BLaER1 (cell line): ENCODE data around the gene ITFG1.
"Not testable (repeated sequence)": the region's sequence is repeated elsewhere in the genome, so short reads cannot be mapped to it uniquely, and the experiment has no call there.

ENCODE experiments used
- H3K27ac ChIP-seq: shearing (Covaris generic); formaldehyde crosslinking; 2 replicates; pipeline ENCODE4 v1.8.1; 2022
- H3K27me3 ChIP-seq: shearing (Covaris generic); formaldehyde crosslinking; 2 replicates; pipeline ENCODE4 v1.8.1; 2022
- H3K36me3 ChIP-seq: shearing (Covaris generic); formaldehyde crosslinking; 2 replicates; pipeline ENCODE4 v1.8.1; 2022
- H3K4me1 ChIP-seq: shearing (Covaris generic); formaldehyde crosslinking; 2 replicates; pipeline ENCODE4 v1.8.1; 2022
- H3K4me2 ChIP-seq: shearing (Covaris generic); formaldehyde crosslinking; 2 replicates; pipeline ENCODE4 v1.8.1; 2022
- H3K4me3 ChIP-seq: shearing (Covaris generic); formaldehyde crosslinking; 2 replicates; pipeline ENCODE4 v1.8.1; 2022
- H3K9ac ChIP-seq: shearing (Covaris generic); formaldehyde crosslinking; 2 replicates; pipeline ENCODE4 v1.8.1; 2022
- H3K9me3 ChIP-seq: shearing (Covaris generic); formaldehyde crosslinking; 2 replicates; pipeline ENCODE4 v1.8.1; 2022
- H4K20me1 ChIP-seq: shearing (Covaris generic); formaldehyde crosslinking; 2 replicates; pipeline ENCODE4 v1.8.1; 2022
- Cebpa-rat ChIP-seq: shearing (Covaris generic); IDR thresholded peaks from 2 replicates; pipeline ENCODE4 v1.8.1; 2022

The ITFG1 gene

DNA sequence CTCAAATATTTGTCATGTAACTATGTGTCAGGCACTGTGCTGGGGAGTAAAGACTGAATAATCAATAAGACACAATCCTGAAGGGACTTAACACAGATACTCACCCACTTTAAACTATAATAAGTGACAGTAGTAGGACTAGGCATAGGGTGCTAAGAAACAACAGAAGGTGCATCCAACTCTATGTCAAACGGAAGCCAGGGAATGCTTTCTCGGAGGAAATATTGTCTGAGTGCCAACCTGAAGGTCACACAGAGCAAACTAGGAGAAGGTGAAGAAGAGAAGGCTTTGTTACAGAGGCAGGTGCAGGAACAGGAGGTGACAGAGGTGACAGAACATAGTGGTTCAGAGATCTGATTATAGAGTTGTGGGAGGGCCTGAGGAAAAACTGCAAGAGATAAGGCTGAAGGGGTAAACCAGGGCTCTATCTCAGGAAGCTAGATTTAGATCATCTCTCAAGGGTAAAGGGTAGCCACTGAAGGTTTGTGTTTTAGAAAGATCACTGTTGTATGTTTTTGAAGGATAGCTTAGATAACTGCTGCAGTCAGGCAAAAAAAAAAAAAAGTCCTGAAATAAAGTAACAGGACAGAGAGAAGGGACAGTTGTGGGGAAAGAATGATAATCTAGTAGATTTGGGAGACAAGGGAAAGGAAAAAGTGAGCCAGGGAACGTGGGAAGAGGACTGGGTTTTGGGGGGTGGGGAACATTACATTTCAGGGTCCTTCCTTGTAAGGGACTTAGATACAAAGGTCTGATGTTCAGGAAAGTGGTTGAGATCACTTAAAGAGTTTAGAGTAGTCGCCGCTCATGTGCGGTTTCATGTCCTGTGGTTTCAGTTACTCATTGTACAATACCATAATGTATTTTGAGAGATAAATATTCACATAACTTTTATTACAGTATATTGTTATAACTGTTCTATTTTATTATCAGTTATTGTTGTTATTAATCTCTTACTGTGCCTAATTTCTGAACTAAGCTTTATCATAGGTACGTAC is 231.5 kb downstream of the ITFG1 start:
- TF ChIP-seq Cebpa-rat, result no peak
- Histone ChIP-seq H3K9ac (no peak overlapping the region), H3K4me2 (no peak overlapping the region), H3K4me1 (no peaks in the 10 kb centered on the region), H3K27me3 (no peaks in the 10 kb centered on the region), H3K36me3 (peaks cover 8% of the 10 kb centered on the region), H3K27ac (no peak overlapping the region), H3K4me3 (no peak overlapping the region), H3K9me3 (no peaks in the 10 kb centered on the region), H4K20me1 (no peaks in the 10 kb centered on the region)

DNA sequence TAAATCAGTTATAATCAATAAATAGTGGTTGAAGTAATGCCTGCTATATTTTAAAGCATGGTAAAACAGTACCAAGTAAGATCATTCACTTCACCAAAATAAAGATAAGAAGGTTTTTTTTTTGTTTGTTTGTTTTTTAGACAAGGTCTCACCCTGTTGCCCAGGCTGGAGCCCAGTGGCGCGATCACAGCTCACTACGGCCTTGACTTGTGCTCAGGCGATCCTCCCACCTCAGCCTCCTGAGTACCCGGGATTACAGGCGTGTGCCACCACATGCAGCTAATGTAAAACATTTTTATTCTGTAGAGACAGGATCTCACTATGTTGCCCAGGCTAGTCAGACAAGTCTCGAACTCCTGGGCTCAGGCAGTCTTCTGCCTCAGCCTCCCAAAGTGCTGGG is 232.6 kb downstream of the ITFG1 start:
- Histone ChIP-seq H4K20me1 (no peaks in the 10 kb centered on the region), H3K27ac (no peak overlapping the region), H3K4me2 (no peak overlapping the region), H3K9me3 (no peaks in the 10 kb centered on the region), H3K36me3 (peaks cover 5% of the 10 kb centered on the region), H3K27me3 (no peaks in the 10 kb centered on the region), H3K9ac (no peak overlapping the region), H3K4me1 (no peaks in the 10 kb centered on the region), H3K4me3 (no peak overlapping the region)
- no peak for TF ChIP-seq Cebpa-rat

DNA sequence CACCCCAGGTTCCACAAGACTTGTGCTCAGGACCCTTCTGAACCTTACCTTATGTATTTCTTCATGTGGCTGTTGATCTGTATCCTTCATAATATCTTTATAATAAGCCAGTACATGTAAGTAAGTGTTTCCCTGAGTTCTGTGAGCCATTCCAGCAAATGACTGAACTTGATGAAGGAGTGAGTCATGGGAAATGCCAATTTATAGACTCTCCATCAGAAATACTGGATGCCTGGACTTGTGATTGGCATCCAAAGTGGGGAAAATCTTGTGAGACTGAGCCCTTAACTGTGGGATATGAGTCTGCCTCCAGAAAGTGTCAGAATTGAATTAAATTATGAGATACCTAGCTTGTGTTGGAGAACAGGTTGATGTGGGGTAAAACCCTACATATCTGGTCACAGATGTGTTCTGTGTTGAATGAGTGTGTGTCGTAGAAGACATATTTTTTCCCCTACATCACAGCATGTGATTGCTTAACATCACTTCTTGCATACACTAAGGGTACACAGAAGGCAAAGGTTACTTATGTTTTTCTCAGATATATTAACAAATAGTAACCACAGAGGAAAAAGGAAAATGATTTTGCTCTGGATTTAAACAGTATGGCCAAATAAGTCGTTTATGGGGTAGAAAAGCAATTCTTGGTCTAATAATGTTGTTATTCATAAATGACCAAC is 247.0 kb downstream of the ITFG1 start:
- no peaks in the 10 kb centered on the region for H4K20me1 ChIP-seq
- no peaks in the 10 kb centered on the region for H3K27me3 ChIP-seq
- H3K4me1 ChIP-seq, result peaks cover 8% of the 10 kb centered on the region; the same call in 1 of the 2 replicates
- no peak overlapping the region for H3K4me3 ChIP-seq
- no peaks in the 10 kb centered on the region for H3K9me3 ChIP-seq
- no peak overlapping the region for H3K27ac ChIP-seq
- no peak overlapping the region for H3K4me2 ChIP-seq
- TF ChIP-seq Cebpa-rat, result no peak
- peaks cover 33% of the 10 kb centered on the region for H3K36me3 ChIP-seq
- H3K9ac ChIP-seq, result no peak overlapping the region

DNA sequence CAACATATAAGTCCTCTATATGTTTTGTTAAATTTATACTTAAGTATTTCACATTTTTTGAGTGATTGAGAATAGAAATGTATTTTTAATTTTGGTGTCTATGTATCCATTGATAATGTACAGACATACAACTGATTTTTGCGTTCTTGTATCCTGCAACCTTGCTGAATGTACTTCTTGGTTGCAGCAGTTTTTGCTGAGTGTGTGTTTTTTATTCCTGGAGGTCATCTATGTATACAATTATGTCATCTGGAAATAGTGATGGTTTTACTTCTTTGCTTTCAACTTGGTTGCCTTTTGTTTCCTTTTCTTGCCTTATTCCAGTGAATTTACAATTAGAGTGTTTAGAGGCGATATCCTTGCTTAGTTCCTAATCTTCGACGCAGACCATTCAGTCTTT is 249.6 kb downstream of the ITFG1 start:
- Histone ChIP-seq H3K4me2 (no peak overlapping the region), H3K36me3 (peaks cover 14% of the 10 kb centered on the region), H3K9me3 (no peaks in the 10 kb centered on the region), H3K27ac (no peak overlapping the region), H3K4me1 (peaks cover 8% of the 10 kb centered on the region; the same call in 1 of the 2 replicates), H3K27me3 (no peaks in the 10 kb centered on the region), H4K20me1 (no peaks in the 10 kb centered on the region), H3K4me3 (no peak overlapping the region), H3K9ac (no peak overlapping the region)
- no peak for TF ChIP-seq Cebpa-rat

DNA sequence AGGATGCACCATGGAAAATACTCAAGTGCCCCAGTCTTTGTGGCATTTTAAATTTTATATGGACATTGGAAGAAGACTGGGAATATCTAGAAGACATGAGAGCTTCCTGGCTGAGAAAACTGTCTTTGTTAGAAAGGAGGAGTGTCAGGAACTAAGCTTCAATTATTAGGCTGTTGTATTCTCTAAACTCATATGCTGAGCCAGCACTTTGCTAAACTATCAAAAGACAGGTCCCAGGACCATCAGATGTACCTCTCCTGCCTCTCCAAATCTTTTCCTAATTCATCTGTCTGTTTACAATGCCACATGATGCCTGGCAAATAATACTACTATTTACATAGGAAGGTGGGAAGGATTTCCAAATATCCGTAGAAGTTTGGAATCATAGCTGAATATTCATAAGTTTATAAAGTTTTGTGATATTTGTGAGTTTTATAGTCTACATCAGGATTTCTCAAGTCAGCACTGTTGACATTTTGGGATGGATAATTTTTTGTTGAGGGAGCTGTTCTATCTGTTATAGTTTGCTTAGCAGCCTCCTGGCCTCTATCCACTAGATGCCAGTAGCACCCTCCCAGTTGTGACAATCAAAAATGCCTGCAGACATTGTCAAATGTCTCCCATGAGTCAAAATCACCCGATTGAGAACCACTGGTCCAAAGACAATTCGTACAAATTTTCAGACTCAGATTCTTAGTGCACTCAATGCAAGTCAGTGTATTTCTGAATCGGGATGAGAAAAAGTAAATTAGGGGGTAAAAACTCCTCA is 255.9 kb downstream of the ITFG1 start:
- Histone ChIP-seq H3K4me3 (no peak overlapping the region), H3K27me3 (no peaks in the 10 kb centered on the region), H3K36me3 (peaks cover 6% of the 10 kb centered on the region), H3K27ac (no peak overlapping the region), H3K4me1 (no peaks in the 10 kb centered on the region), H3K4me2 (no peak overlapping the region), H3K9me3 (no peaks in the 10 kb centered on the region), H3K9ac (no peak overlapping the region), H4K20me1 (no peaks in the 10 kb centered on the region)
- no peak for TF ChIP-seq Cebpa-rat

DNA sequence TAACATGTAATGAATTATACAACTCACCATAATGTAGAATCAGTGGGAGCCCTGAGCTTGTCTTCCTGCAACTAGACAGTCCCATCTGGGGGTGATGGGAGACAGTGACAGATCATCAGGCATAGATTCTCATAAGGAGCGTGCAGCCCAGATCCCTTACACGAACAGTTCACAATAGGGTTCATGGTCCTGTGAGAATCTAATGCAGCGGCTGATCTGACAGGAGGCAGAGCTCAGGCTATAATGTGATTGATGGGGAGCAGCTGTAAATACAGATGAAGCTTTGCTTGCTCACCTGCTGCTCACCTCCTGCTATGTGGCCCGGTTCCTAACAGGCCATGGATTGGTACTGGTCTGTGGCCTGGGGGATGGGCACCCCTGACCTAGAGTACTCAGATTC is 257.4 kb downstream of the ITFG1 start:
- not testable (repeated sequence) for H3K27ac ChIP-seq, H4K20me1 ChIP-seq, H3K4me2 ChIP-seq, H3K9me3 ChIP-seq, H3K36me3 ChIP-seq, H3K27me3 ChIP-seq, H3K4me1 ChIP-seq, H3K4me3 ChIP-seq, H3K9ac ChIP-seq

DNA sequence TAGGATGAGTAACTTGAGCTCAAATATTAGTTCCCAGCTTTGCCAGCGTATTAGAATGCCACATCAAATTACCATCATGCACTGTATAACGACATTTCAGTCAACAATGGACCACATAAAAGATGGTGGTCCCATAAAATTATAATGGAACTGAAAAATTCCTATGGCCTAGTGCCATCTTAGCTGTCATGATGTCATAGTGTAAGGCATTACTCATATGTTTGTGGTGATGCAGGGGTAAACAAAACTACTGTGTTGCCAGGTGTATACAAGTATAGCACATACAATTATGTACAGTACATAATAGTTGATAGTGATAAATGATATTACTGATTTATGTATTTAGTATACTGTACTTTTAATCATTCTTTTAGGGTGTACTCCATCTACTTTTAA is 262.7 kb downstream of the ITFG1 start:
- Histone ChIP-seq H3K9me3 (no peaks in the 10 kb centered on the region), H3K27ac (no peak overlapping the region), H3K4me2 (no peak overlapping the region), H3K4me3 (no peak overlapping the region), H4K20me1 (no peaks in the 10 kb centered on the region), H3K4me1 (no peaks in the 10 kb centered on the region), H3K27me3 (no peaks in the 10 kb centered on the region), H3K36me3 (peaks cover 4% of the 10 kb centered on the region), H3K9ac (no peak overlapping the region)
- TF ChIP-seq Cebpa-rat, result no peak

DNA sequence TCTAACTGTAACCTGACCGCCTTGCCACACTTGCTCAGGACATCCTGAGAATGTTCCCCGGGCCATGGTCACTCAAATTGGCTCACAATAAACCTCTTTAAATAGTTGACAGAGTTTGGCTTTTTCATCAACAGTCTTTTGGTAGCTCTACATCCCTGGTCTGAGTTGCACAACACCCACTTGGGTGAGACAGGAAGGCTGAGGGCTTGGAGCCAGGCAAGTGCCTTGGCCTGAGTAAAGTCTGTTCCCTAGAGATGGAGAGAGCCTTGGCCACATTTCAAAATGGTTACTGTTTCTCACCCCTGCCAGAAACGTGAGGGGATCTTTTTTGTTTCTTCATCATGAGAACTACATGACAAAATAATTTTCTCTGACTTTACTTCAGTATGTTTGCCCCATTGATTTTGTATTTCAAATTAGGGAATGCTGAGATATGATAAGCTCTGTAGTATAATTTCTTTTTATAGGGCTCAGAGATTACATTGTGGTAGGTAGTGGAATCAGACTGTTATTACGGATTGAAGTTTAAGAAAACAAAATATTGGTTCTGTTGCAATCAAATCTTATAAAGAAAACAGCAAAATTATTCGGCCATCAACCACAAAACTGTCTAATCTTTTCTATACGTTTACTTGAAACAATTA is 263.2 kb downstream of the ITFG1 start:
- no peaks in the 10 kb centered on the region for H4K20me1 ChIP-seq
- peaks cover 4% of the 10 kb centered on the region for H3K36me3 ChIP-seq
- no peaks in the 10 kb centered on the region for H3K9me3 ChIP-seq
- H3K27me3 ChIP-seq, result no peaks in the 10 kb centered on the region
- no peak overlapping the region for H3K4me3 ChIP-seq
- H3K9ac ChIP-seq, result no peak overlapping the region
- no peaks in the 10 kb centered on the region for H3K4me1 ChIP-seq
- no peak for TF ChIP-seq Cebpa-rat
- H3K4me2 ChIP-seq, result no peak overlapping the region
- H3K27ac ChIP-seq, result no peak overlapping the region

DNA sequence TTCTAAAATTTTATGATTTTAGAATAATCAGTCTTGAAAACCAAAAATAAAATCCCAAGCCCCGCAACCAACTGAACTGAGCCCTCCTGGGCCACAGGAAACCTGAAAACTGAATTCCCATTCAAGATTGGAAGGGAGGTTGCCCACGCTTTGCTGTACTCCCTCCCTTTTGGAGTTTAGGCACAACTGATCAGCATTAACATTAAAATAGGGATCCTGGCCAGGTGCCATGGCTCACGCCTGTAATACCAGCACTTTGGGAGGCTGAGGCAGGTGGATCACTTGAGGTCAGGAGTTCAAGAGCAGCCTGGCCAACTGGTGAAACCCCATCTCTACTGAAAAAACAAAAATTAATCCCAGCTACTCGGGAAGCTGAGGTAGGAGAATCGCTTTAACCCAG is 264.4 kb downstream of the ITFG1 start:
- Histone ChIP-seq H3K9ac (no peak overlapping the region), H3K4me3 (no peak overlapping the region), H3K4me2 (no peak overlapping the region), H3K4me1 (no peaks in the 10 kb centered on the region), H3K36me3 (peaks cover 9% of the 10 kb centered on the region), H3K27me3 (no peaks in the 10 kb centered on the region), H4K20me1 (no peaks in the 10 kb centered on the region), H3K9me3 (no peaks in the 10 kb centered on the region), H3K27ac (no peak overlapping the region)
- no peak for TF ChIP-seq Cebpa-rat
